Stimulated activated CD4-positive, alpha-beta T cell treated with anti-CD3 and anti-CD28 coated beads, Interleukin-2, amount 100 ng/mL, for 4 hours (primary cell): ENCODE results near the gene TEDC2.

ENCODE experiments used
- DNase-seq: peaks from one replicate; pipeline ENCODE4 v3.0.0-alpha.2; 2020; ENCODE audit warnings: low read depth

TEDC2 gene

GRCh38 chr16:2513405-2514332 lies 53.8 kb downstream of the TEDC2 start, which contains the start of gene ATP6V0C:
Gene ATP6V0C, plus strand, starts transcription at chr16:2513952. Its CDS starts 152 bp downstream, at chr16:2514104.
- peak; percentile 85 for DNase-seq
